Calu3 (cell line): ENCODE data around the gene DHRS2. TPM values are rescaled to one million over a fixed set of nuclear protein-coding genes. Genes with fewer than 3 reads are reported as not detected.

Source experiments
- BruUV-seq: library from RNA; stranded (reverse); fragments of 400-500 nt; replicated peaks from 2 replicates; lab custom pipeline; 2021; lab: Mats Ljungman, UMichigan
- CTCF ChIA-PET: fragments of 300-600 bp; sonication (Branson Sonifier 250); formaldehyde crosslinking; loops from one replicate; lab custom pipeline; 2022; ENCODE audit warnings: antibody characterized with exemption; lab: Charles Lee
- DNase-seq: peaks from one replicate; pipeline ENCODE4 v3.0.0; 2022
- H3K27ac Mint-ChIP-seq: one replicate; pipeline ENCODE4 v1.8.0; 2022; ENCODE audit warnings: mixed read lengths; ENCODE audit not compliant: unreplicated experiment
- H3K27me3 Mint-ChIP-seq: one replicate; pipeline ENCODE4 v1.8.0; 2022; ENCODE audit warnings: mixed read lengths; ENCODE audit not compliant: unreplicated experiment
- H3K36me3 Mint-ChIP-seq: one replicate; pipeline ENCODE4 v1.8.0; 2022; ENCODE audit warnings: mild to moderate bottlenecking, moderate library complexity, mixed read lengths; ENCODE audit not compliant: insufficient read depth, unreplicated experiment
- H3K4me1 Mint-ChIP-seq: one replicate; pipeline ENCODE4 v1.8.0; 2022; ENCODE audit warnings: mild to moderate bottlenecking, low read depth, mixed read lengths; ENCODE audit not compliant: unreplicated experiment
- H3K4me3 Mint-ChIP-seq: one replicate; pipeline ENCODE4 v1.8.0; 2022; ENCODE audit warnings: mild to moderate bottlenecking, low read depth, moderate library complexity, mixed read lengths; ENCODE audit not compliant: unreplicated experiment
- H3K9me3 Mint-ChIP-seq: one replicate; pipeline ENCODE4 v1.8.0; 2022; ENCODE audit warnings: low read depth, mixed read lengths; ENCODE audit not compliant: unreplicated experiment
- intact Hi-C: fragments of 100-400 bp; cut with micrococcal nuclease; formaldehyde crosslinking; loops from one replicate; pipeline ENCODE4 v1.10.0; 2022; ENCODE audit not compliant: unreplicated experiment
- total RNA-seq: library from RNA; stranded (reverse); gene quantifications from 2 replicates; pipeline ENCODE4 v1.2.3, GENCODE V29; 2022
- TF ChIP-seq, protein P1 (sequence below): fragments of 200-600 bp; IDR thresholded peaks from one replicate; pipeline ENCODE4 v1.8.0; 2022; ENCODE audit warnings: antibody characterized with exemption; ENCODE audit not compliant: unreplicated experiment

The DHRS2 gene
- total RNA-seq, 1 experiment from 2014 or later, result 1.8 TPM

DNA sequence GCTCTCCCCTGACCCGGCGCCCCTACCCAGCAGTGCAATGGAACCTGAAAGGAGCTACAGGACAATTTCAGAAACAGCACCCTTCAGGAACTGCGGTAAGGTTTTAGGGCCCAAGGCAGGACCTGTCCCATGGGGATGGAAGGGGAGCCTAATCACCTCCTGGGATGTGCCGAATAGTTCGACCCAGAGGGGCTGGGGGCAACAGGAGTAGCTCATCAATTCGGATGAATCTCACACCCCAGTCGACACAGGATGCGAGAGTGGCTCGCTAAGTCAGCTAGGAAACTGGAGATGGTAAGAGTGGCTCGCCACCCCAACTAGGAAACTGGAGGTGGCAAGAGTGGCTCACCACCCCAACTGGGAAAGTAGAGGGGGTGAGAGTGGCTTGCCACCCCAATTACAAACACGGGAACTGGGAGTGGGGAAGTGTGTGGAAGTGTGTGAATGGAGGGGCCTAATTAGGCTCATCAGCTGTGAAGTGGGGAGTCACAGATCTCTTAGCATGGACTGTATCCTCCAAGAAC is 57.1 kb downstream of the DHRS2 start:
- CTCF ChIA-PET, result no interaction called here

DNA sequence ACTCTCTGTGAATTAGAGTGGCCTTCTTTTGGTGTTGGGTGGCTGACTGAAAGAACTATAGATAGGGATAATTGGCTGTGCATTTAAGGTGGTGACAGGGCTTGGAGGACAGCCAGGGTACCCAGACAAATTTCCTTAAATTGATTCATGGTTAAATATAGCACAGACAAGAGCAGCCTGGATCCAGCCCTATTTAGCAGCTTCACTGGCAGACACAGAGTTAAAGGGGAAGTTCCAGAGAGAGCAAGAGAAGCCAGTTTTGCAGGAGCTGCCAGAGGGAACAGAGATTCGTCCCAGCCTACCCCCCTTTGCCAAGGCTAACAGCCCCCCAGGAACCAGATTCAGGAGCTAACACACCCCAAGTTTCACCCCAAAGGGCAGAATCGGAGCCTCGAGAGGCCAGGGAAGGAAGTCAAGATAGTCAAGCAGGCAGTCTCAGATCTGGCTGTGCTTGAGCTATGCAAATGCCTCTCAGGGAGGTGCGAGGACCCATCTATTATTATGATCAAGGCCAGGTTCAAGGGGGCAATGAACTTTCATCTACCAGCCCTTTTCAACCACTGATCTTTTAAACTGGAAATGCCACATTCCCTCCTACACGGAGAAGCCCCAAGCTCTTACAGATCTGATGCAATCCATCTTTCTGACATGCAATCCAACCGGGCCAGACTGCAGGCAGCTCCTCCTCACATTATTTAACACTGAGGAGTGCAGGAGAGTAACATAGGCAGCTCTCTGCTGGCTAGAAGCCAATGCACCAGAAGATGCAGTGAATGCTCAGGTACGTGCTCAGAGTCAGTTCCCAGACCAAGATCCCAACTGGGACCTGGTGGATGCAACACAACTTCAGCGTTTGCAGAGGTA is 58.2 kb downstream of the DHRS2 start:
- peak; percentile 54 for DNase-seq
- H3K4me1 Mint-ChIP-seq, result no peaks in the 10 kb centered on the region
- peaks cover 3% of the 10 kb centered on the region for H3K9me3 Mint-ChIP-seq
- intact Hi-C loops, result loop anchor here (2.0 kb wide), 1 partner anchor 14 kb away; no protein-coding TSS in a partner anchor
- CTCF ChIA-PET, result interaction anchor here (0.6 to 1.3 kb wide), 6 partner anchors 11 to 259 kb away, joined by 3 to 11 read pairs (median 4); partner anchors contain the start of gene DHRS4
- no peak overlapping the region for H3K27ac Mint-ChIP-seq
- no TSS peak for BruUV-seq
- H3K4me3 Mint-ChIP-seq, result no peak overlapping the region
- TF ChIP-seq, protein P1, sequence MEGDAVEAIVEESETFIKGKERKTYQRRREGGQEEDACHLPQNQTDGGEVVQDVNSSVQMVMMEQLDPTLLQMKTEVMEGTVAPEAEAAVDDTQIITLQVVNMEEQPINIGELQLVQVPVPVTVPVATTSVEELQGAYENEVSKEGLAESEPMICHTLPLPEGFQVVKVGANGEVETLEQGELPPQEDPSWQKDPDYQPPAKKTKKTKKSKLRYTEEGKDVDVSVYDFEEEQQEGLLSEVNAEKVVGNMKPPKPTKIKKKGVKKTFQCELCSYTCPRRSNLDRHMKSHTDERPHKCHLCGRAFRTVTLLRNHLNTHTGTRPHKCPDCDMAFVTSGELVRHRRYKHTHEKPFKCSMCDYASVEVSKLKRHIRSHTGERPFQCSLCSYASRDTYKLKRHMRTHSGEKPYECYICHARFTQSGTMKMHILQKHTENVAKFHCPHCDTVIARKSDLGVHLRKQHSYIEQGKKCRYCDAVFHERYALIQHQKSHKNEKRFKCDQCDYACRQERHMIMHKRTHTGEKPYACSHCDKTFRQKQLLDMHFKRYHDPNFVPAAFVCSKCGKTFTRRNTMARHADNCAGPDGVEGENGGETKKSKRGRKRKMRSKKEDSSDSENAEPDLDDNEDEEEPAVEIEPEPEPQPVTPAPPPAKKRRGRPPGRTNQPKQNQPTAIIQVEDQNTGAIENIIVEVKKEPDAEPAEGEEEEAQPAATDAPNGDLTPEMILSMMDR, result no peak
- H3K27me3 Mint-ChIP-seq, result peaks cover 4% of the 10 kb centered on the region
- H3K36me3 Mint-ChIP-seq, result no peaks in the 10 kb centered on the region

More for the DNA sequence above, 57.1 kb downstream of the DHRS2 start:
- intact Hi-C loops, result no loop called here
- TF ChIP-seq, protein P1, result no peak
- no peak overlapping the region for H3K4me3 Mint-ChIP-seq
- H3K4me1 Mint-ChIP-seq, result no peaks in the 10 kb centered on the region
- no peak overlapping the region for H3K27ac Mint-ChIP-seq
- BruUV-seq, result no TSS peak
- no peaks in the 10 kb centered on the region for H3K27me3 Mint-ChIP-seq
- no peak for DNase-seq
- H3K36me3 Mint-ChIP-seq, result no peaks in the 10 kb centered on the region
- H3K9me3 Mint-ChIP-seq, result peaks cover 3% of the 10 kb centered on the region

Other genes with a start within 250 kb of the DHRS2 start
- gene MYH6, start 228.1 kb upstream of the DHRS2 start, total RNA-seq, result not detected in 2 replicates
- gene MYH7, start 200.7 kb upstream of the DHRS2 start, total RNA-seq, result not detected in 2 replicates
- 42.2 and 52.0 TPM in 2 replicates for gene NGDN, start 166.7 kb upstream of the DHRS2 start, total RNA-seq
- gene ZFHX2, start 84.6 kb upstream of the DHRS2 start, total RNA-seq, result 3.7 TPM in 2 replicates
- gene THTPA, start 80.1 kb upstream of the DHRS2 start, total RNA-seq, result 15.4 and 18.3 TPM in 2 replicates
- 152 and 173 TPM in 2 replicates for gene AP1G2, start 68.6 kb upstream of the DHRS2 start, total RNA-seq
- not detected in 2 replicates for gene JPH4, start 57.6 kb upstream of the DHRS2 start, total RNA-seq